Measurements from ENCODE around the gene MRPS33.

MRPS33 gene

DNA sequence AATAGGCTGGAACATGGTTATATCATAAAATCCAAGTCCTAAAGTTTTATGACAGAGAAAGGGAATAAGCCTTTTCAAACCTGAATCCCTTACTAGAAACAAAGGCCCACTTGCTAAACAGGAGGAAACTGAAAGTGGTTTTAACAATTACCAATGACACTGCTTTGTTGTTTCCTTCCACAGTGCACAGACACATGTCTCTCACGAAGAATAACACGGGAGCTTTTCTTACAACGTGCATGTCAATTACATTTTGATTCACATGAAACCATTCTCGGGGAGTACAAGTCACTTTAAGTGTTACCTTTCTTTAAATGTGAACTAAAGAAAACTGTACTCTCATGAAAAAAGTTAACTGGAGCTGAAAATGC, 1.4 kb downstream of the MRPS33 start:
- peak overlapping the region; percentile 71 for H3K27ac ChIP-seq (ENCODE audit: low read depth, low read length, poor library complexity, severe bottlenecking)
- peak overlapping the region; percentile 82 for H3K4me3 ChIP-seq (ENCODE audit: low read depth, low read length, poor library complexity, severe bottlenecking)
- no peaks in the 10 kb centered on the region for H3K9me2 ChIP-seq (ENCODE audit: low read depth, low read length)
- peak overlapping the region; percentile 91 for H3K4me2 ChIP-seq (ENCODE audit: low read length)
- H3K79me2 ChIP-seq (ENCODE audit: insufficient read depth, low read length) = peaks cover 8% of the 10 kb centered on the region; the same call in 1 of the 2 replicates
- peaks cover 21% of the 10 kb centered on the region for H3K36me3 ChIP-seq (ENCODE audit: insufficient read depth, low read length)
- TF ChIP-seq CTCF (IDR thresholded peaks at IDR 0.05; ENCODE audit: low read length) (no peak), EZH2 (IDR thresholded peaks at IDR 0.05; ENCODE audit: borderline replicate concordance, low read length) (no peak)
- H4K20me1 ChIP-seq (ENCODE audit: insufficient read depth, low read length) = no peaks in the 10 kb centered on the region
- H3K4me1 ChIP-seq (ENCODE audit: insufficient read depth, low read length, severe bottlenecking) = peaks cover 27% of the 10 kb centered on the region
- H3K9ac ChIP-seq (ENCODE audit: low read length) = peak overlapping the region; percentile 78
- H3K9me3 ChIP-seq (ENCODE audit: low read length) = peaks cover 4% of the 10 kb centered on the region; the same call in 1 of the 2 replicates
- no peaks in the 10 kb centered on the region for H3F3A ChIP-seq (ENCODE audit: insufficient read depth, low read length)
- no peak overlapping the region for H2AFZ ChIP-seq (ENCODE audit: low read length)
- peaks cover 4% of the 10 kb centered on the region; the same call in 1 of the 2 replicates for H3K27me3 ChIP-seq (ENCODE audit: insufficient read depth, low read length)

GRCh38 chr7:141012696-141013344, 1.9 kb downstream of the MRPS33 start:
- TF ChIP-seq CTCF (IDR thresholded peaks at IDR 0.05; ENCODE audit: low read length) = no peak
- Histone ChIP-seq H3K9me2 (ENCODE audit: low read depth, low read length) (no peaks in the 10 kb centered on the region), H4K20me1 (ENCODE audit: insufficient read depth, low read length) (no peaks in the 10 kb centered on the region), H3K4me1 (ENCODE audit: insufficient read depth, low read length, severe bottlenecking) (peaks cover 27% of the 10 kb centered on the region), H3K27ac (ENCODE audit: low read depth, low read length, poor library complexity, severe bottlenecking) (no peak overlapping the region), H3K79me2 (ENCODE audit: insufficient read depth, low read length) (peaks cover 8% of the 10 kb centered on the region; the same call in 1 of the 2 replicates), H3K4me3 (ENCODE audit: low read depth, low read length, poor library complexity, severe bottlenecking) (peak overlapping the region; percentile 82), H3K36me3 (ENCODE audit: insufficient read depth, low read length) (peaks cover 26% of the 10 kb centered on the region), H3K9ac (ENCODE audit: low read length) (peak overlapping the region; percentile 78; the same call in 1 of the 2 replicates), H2AFZ (ENCODE audit: low read length) (no peak overlapping the region), H3F3A (ENCODE audit: insufficient read depth, low read length) (no peaks in the 10 kb centered on the region), H3K4me2 (ENCODE audit: low read length) (peak overlapping the region; percentile 91), H3K27me3 (ENCODE audit: insufficient read depth, low read length) (peaks cover 4% of the 10 kb centered on the region; the same call in 1 of the 2 replicates), H3K9me3 (ENCODE audit: low read length) (peaks cover 4% of the 10 kb centered on the region; the same call in 1 of the 2 replicates)

DNA sequence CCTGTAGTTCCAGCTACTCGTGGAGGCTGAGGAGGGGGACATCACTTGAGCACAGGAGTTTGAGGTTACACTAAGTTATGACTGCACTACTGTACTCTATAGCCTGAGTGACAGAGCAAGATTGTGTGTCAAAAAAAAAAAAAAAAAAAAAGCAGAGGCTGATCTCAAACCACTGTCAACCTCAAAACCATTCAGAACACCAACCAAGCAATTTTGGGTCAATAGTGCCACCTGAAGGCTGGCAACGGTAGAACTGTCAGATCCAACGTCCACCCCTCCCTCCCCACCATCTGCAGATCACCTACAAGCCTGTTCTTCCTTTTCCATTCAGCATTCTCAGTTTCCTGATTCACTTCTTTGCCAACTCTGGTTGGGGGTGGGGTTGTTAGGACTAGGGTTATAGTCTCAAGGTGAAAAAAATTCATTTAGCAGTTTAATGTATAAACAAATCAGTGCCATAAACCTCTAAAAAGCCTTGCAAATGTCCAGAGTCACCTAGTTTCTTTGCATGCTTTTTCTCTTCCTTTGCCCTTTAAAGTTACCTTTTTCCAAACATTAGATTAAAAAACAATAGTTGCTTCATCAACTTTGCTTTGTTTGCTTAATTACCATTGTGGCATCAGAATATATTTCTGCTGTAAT, 2.6 kb downstream of the MRPS33 start:
- no peak overlapping the region; the same call in 1 of the 2 replicates for H3K9ac ChIP-seq (ENCODE audit: low read length)
- no peak overlapping the region for H3K4me3 ChIP-seq (ENCODE audit: low read depth, low read length, poor library complexity, severe bottlenecking)
- H3K4me1 ChIP-seq (ENCODE audit: insufficient read depth, low read length, severe bottlenecking) = peaks cover 27% of the 10 kb centered on the region
- no peaks in the 10 kb centered on the region for H4K20me1 ChIP-seq (ENCODE audit: insufficient read depth, low read length)
- peaks cover 4% of the 10 kb centered on the region; the same call in 1 of the 2 replicates for H3K9me3 ChIP-seq (ENCODE audit: low read length)
- peak; percentile 76 for TF ChIP-seq CTCF (IDR thresholded peaks at IDR 0.05; ENCODE audit: low read length)
- TF ChIP-seq EZH2 (IDR thresholded peaks at IDR 0.05; ENCODE audit: borderline replicate concordance, low read length) = no peak
- no peaks in the 10 kb centered on the region for H3F3A ChIP-seq (ENCODE audit: insufficient read depth, low read length)
- no peak overlapping the region for H3K4me2 ChIP-seq (ENCODE audit: low read length)
- H3K27me3 ChIP-seq (ENCODE audit: insufficient read depth, low read length) = peaks cover 4% of the 10 kb centered on the region; the same call in 1 of the 2 replicates
- H3K27ac ChIP-seq (ENCODE audit: low read depth, low read length, poor library complexity, severe bottlenecking) = no peak overlapping the region
- H3K9me2 ChIP-seq (ENCODE audit: low read depth, low read length) = no peaks in the 10 kb centered on the region
- peaks cover 8% of the 10 kb centered on the region; the same call in 1 of the 2 replicates for H3K79me2 ChIP-seq (ENCODE audit: insufficient read depth, low read length)
- peaks cover 32% of the 10 kb centered on the region for H3K36me3 ChIP-seq (ENCODE audit: insufficient read depth, low read length)
- no peak overlapping the region for H2AFZ ChIP-seq (ENCODE audit: low read length)
